IMR-90 (cell line): ENCODE measurements around the gene CLCN4. TPM values are rescaled to one million over a fixed set of nuclear protein-coding genes. Genes with fewer than 3 reads are reported as not detected.

ENCODE experiments used
- ATAC-seq: fragments of 200-7000 bp; cut with Tn5 transposase; 2 replicates; pipeline ENCODE4 v1.9.1; 2020; ENCODE audit warnings: low read depth, mild to moderate bottlenecking, moderate library complexity
- BruUV-seq: library from RNA; stranded (reverse); fragments of 400-500 nt; replicated peaks from 2 replicates; lab custom pipeline; 2021; lab: Mats Ljungman, UMichigan
- CTCF ChIA-PET: fragments of 300-600 bp; formaldehyde crosslinking; extraction: SDS; loops from one replicate; lab custom pipeline; 2021; ENCODE audit warnings: antibody characterized with exemption; lab: Yijun Ruan, JAX
- POLR2A ChIA-PET: fragments of 300-600 bp; sonication (Branson Sonifier 250); formaldehyde crosslinking; loops from one replicate; lab custom pipeline; 2022; ENCODE audit warnings: antibody characterized with exemption; ENCODE audit not compliant: unreplicated experiment; lab: Charles Lee
- DNase-seq: peaks from one replicate; pipeline ENCODE4 v3.0.0; 2013
- H2AFZ ChIP-seq: replicated peaks from 2 replicates; pipeline ENCODE3; 2013; ENCODE audit warnings: low read length, mild to moderate bottlenecking; ENCODE audit not compliant: poor library complexity
- H2AK5ac ChIP-seq: 2 replicates; pipeline ENCODE4 v1.6.1; 2013; ENCODE audit warnings: low read depth, low read length, inconsistent platforms
- H2AK9ac ChIP-seq: replicated peaks from 2 replicates; pipeline ENCODE3; 2013; ENCODE audit warnings: mild to moderate bottlenecking, low read depth, low read length, moderate library complexity; ENCODE audit not compliant: poor library complexity
- H2BK120ac ChIP-seq: 2 replicates; pipeline ENCODE4 v1.6.1; 2013; ENCODE audit warnings: low read depth, low read length, inconsistent platforms
- H2BK15ac ChIP-seq: 3 replicates; pipeline ENCODE4 v1.6.1; 2013; ENCODE audit warnings: low read depth, low read length, inconsistent platforms
- H2BK20ac ChIP-seq: 2 replicates; pipeline ENCODE4 v1.6.1; 2013; ENCODE audit warnings: low read depth, mild to moderate bottlenecking, inconsistent platforms, low read length, moderate library complexity
- H2BK5ac ChIP-seq: 2 replicates; pipeline ENCODE4 v1.6.1; 2013; ENCODE audit warnings: mild to moderate bottlenecking, low read depth, low read length, inconsistent platforms; ENCODE audit not compliant: poor library complexity, severe bottlenecking
- H3K14ac ChIP-seq: replicated peaks from 2 replicates; pipeline ENCODE4 v1.6.1; 2013; ENCODE audit warnings: low read depth, low read length, inconsistent platforms
- H3K18ac ChIP-seq: 2 replicates; pipeline ENCODE4 v1.6.1; 2013; ENCODE audit warnings: low read depth, low read length, control low read depth
- H3K23ac ChIP-seq: 2 replicates; pipeline ENCODE4 v1.6.1; 2013; ENCODE audit warnings: low read depth, low read length, inconsistent platforms
- H3K27ac ChIP-seq: 2 replicates; pipeline ENCODE4 v1.5.1; 2013; ENCODE audit warnings: mild to moderate bottlenecking, control low read depth, low read length; ENCODE audit not compliant: insufficient read depth
- H3K27me3 ChIP-seq: 2 replicates; pipeline ENCODE4 v1.6.1; 2013; ENCODE audit warnings: low read length; ENCODE audit not compliant: control insufficient read depth, insufficient read depth
- H3K36me3 ChIP-seq: 2 replicates; pipeline ENCODE4 v1.6.1; 2013; ENCODE audit warnings: low read length, mixed read lengths; ENCODE audit not compliant: control insufficient read depth, insufficient read depth
- H3K4ac ChIP-seq: 2 replicates; pipeline ENCODE4 v1.6.1; 2013; ENCODE audit warnings: low read depth, low read length, inconsistent platforms
- H3K4me1 ChIP-seq: 2 replicates; pipeline ENCODE4 v1.6.1; 2013; ENCODE audit warnings: low read length, mixed read lengths; ENCODE audit not compliant: control insufficient read depth, insufficient read depth
- H3K4me2 ChIP-seq: 2 replicates; pipeline ENCODE4 v1.6.1; 2013; ENCODE audit warnings: low read depth, mild to moderate bottlenecking, control low read depth, low read length, moderate library complexity
- H3K4me3 ChIP-seq: 2 replicates; pipeline ENCODE4 v1.5.1; 2013; ENCODE audit warnings: low read depth, mild to moderate bottlenecking, control low read depth, low read length, moderate library complexity; ENCODE audit not compliant: insufficient read depth
- H3K56ac ChIP-seq: 2 replicates; pipeline ENCODE4 v1.6.1; 2013; ENCODE audit warnings: low read length, inconsistent platforms; ENCODE audit not compliant: insufficient read depth; ENCODE audit errors: extremely low read depth
- H3K79me1 ChIP-seq, 2 experiments: 2 replicates each; pipeline ENCODE4 v1.6.1; 2013; ENCODE audit warnings: low read length in 2 of 2, inconsistent platforms in 1 of 2, low read depth in 1 of 2
- H3K9ac ChIP-seq: 2 replicates; pipeline ENCODE4 v1.6.1; 2013; ENCODE audit warnings: low read depth, low read length, control low read depth
- H3K9me1 ChIP-seq: 2 replicates; pipeline ENCODE4 v1.6.1; 2013; ENCODE audit warnings: low read length, inconsistent platforms; ENCODE audit not compliant: insufficient read depth
- H3K9me3 ChIP-seq: 2 replicates; pipeline ENCODE4 v1.6.1; 2013; ENCODE audit warnings: low read length; ENCODE audit not compliant: control insufficient read depth, insufficient read depth
- H4K20me1 ChIP-seq: 2 replicates; pipeline ENCODE4 v1.6.1; 2013; ENCODE audit warnings: low read length, inconsistent platforms; ENCODE audit not compliant: insufficient read depth
- H4K5ac ChIP-seq: 2 replicates; pipeline ENCODE4 v1.6.1; 2013; ENCODE audit warnings: mild to moderate bottlenecking, low read depth, low read length, control low read depth
- H4K8ac ChIP-seq, 2 experiments: 2 replicates each; pipeline ENCODE4 v1.6.1; 2013; ENCODE audit warnings: low read depth in 2 of 2, low read length in 2 of 2, control low read depth in 1 of 2, inconsistent platforms in 1 of 2
- H4K91ac ChIP-seq: 2 replicates; pipeline ENCODE4 v1.6.1; 2013; ENCODE audit warnings: low read depth, low read length, inconsistent platforms; ENCODE audit not compliant: insufficient read depth
- BHLHE40 ChIP-seq: fragments of 150-350 bp; IDR thresholded peaks from 2 replicates; pipeline ENCODE4 v1.6.1; 2016; ENCODE audit warnings: mild to moderate bottlenecking, low read depth, low read length
- CHD1 ChIP-seq: IDR thresholded peaks from 2 replicates; pipeline ENCODE4 v1.6.1; 2012; ENCODE audit warnings: low read depth, low read length, improper control_type of control experiment
- ELK1 ChIP-seq: fragments of 150-350 bp; IDR thresholded peaks from 2 replicates; pipeline ENCODE4 v1.6.1; 2016; ENCODE audit warnings: low read depth, mild to moderate bottlenecking, low read length, moderate library complexity, borderline replicate concordance
- FOS ChIP-seq: fragments of 150-350 bp; IDR thresholded peaks from 2 replicates; pipeline ENCODE4 v1.6.1; 2016; ENCODE audit warnings: low read depth, low read length
- MAFK ChIP-seq: IDR thresholded peaks from 2 replicates; pipeline ENCODE4 v1.6.1; 2012; ENCODE audit warnings: low read depth, low read length, improper control_type of control experiment
- MAZ ChIP-seq: IDR thresholded peaks from 2 replicates; pipeline ENCODE4 v1.6.1; 2012; ENCODE audit warnings: low read depth, mild to moderate bottlenecking, low read length, improper control_type of control experiment, moderate library complexity, borderline replicate concordance
- MXI1 ChIP-seq: IDR thresholded peaks from 2 replicates; pipeline ENCODE4 v1.6.1; 2012; ENCODE audit warnings: low read depth, mild to moderate bottlenecking, low read length, moderate library complexity, borderline replicate concordance
- NFE2L2 ChIP-seq: fragments of 150-350 bp; IDR thresholded peaks from 2 replicates; pipeline ENCODE4 v1.6.1; 2016; ENCODE audit warnings: low read depth, mild to moderate bottlenecking, low read length
- POLR2A ChIP-seq: IDR thresholded peaks from 2 replicates; pipeline ENCODE4 v1.6.1; 2012; ENCODE audit warnings: mild to moderate bottlenecking, low read depth, low read length
- RAD21 ChIP-seq: IDR thresholded peaks from 2 replicates; pipeline ENCODE4 v1.6.1; 2012; ENCODE audit warnings: low read length, improper control_type of control experiment
- RCOR1 ChIP-seq: IDR thresholded peaks from 2 replicates; pipeline ENCODE4 v1.6.1; 2012; ENCODE audit warnings: mild to moderate bottlenecking, low read length, improper control_type of control experiment; ENCODE audit not compliant: insufficient replicate concordance
- RFX5 ChIP-seq: IDR thresholded peaks from 2 replicates; pipeline ENCODE4 v1.8.0; 2012; ENCODE audit warnings: low read depth, mild to moderate bottlenecking, low read length, moderate library complexity
- SMC3 ChIP-seq: fragments of 150-350 bp; IDR thresholded peaks from 2 replicates; pipeline ENCODE4 v1.6.1; 2016; ENCODE audit warnings: low read depth, mild to moderate bottlenecking, antibody characterized with exemption, low read length, moderate library complexity
- WGBS, 2 experiments: methylation state at CpG; one replicate each; pipeline versions ENCODE4 v1.1.5 to v1.1.7; 2013; ENCODE audit warnings: missing lambda C conversion rate in 2 of 2; ENCODE audit not compliant: insufficient read length in 1 of 2; ENCODE audit errors: extremely low coverage in 2 of 2; 5-methylcytosine and 5-hydroxymethylcytosine counted together
- dilution Hi-C: fragments of 300-500 bp; cut with HindIII; formaldehyde crosslinking; loops from one replicate; pipeline ENCODE4 v1.14.3; 2018; ENCODE audit warnings: low sequenced_read_pairs; ENCODE audit not compliant: unreplicated experiment
- in situ Hi-C: fragments of 300-500 bp; cut with MboI; formaldehyde crosslinking; loops from 3 replicates; pipeline ENCODE4 v1.14.3; 2019; ENCODE audit warnings: low sequenced_read_pairs, inconsistent platforms, mixed read lengths
- intact Hi-C: fragments of 100-400 bp; cut with micrococcal nuclease; formaldehyde crosslinking; loops from 2 replicates; pipeline ENCODE4 v1.10.0; 2022
- polyA plus RNA-seq, 3 experiments: library from polyadenylated mRNA; depleted of rRNA; stranded (reverse); fragments of >200 nt; gene quantifications; 2 replicates each; pipeline ENCODE4 v1.2.3, GENCODE V29; 2012; ENCODE audit warnings: low replicate concordance in 1 of 3
- total RNA-seq: library from RNA; depleted of rRNA; stranded (reverse); fragments of >200 nt; gene quantifications from 2 replicates; pipeline ENCODE4 v1.2.3, GENCODE V29; 2012
- TF ChIP-seq, protein P1 (sequence below): fragments of 150-350 bp; IDR thresholded peaks from 2 replicates; pipeline ENCODE4 v1.6.1; 2017; ENCODE audit warnings: mild to moderate bottlenecking, antibody characterized with exemption, low read length, low read depth
- TF ChIP-seq, protein P2 (sequence below): conservative IDR thresholded peaks from 2 replicates; pipeline ENCODE4 v1.5.1; 2012; ENCODE audit warnings: mild to moderate bottlenecking, low read depth, low read length, improper control_type of control experiment

CLCN4 gene
- total and polyA plus RNA-seq, 2 of the 4 experiments (the other 2 are of a cell fraction) = 2.2 to 4.5 TPM

- Histone ChIP-seq H3K9me3 (no peaks in the 10 kb centered on the region), H4K8ac (no peak overlapping the region), H3K56ac (no peak overlapping the region), H2AFZ (no peak overlapping the region), H2BK15ac (no peak overlapping the region), H3K9me1 (peaks cover 2% of the 10 kb centered on the region; the same call in 1 of the 2 replicates), H4K20me1 (peaks cover 5% of the 10 kb centered on the region; the same call in 1 of the 2 replicates), H2BK120ac (no peak overlapping the region), H3K27ac (no peak overlapping the region), H4K91ac (no peak overlapping the region), H3K9ac (no peak overlapping the region), H3K4ac (no peak overlapping the region), H3K4me2 (no peak overlapping the region), H3K79me1 (0 out of 4 replicates have a peak, but pooled peaks cover 0 to 5% of the 10 kb centered on the region in 2 experiments), H3K36me3 (no peaks in the 10 kb centered on the region), H3K4me1 (peaks cover 13% of the 10 kb centered on the region), H3K14ac (no peak overlapping the region), H3K4me3 (no peak overlapping the region), H3K18ac (no peak overlapping the region), H3K27me3 (no peaks in the 10 kb centered on the region), H3K23ac (no peak overlapping the region), H4K5ac (no peak overlapping the region), H2AK9ac (no peak overlapping the region), H2BK20ac (no peak overlapping the region), H2BK5ac (no peak overlapping the region), H2AK5ac (no peak overlapping the region)
- ChIA-PET CTCF (no interaction called here), POLR2A (no interaction called here)
- in situ Hi-C loops (no loop called here), dilution Hi-C loops (no loop called here), intact Hi-C loops (no loop called here)
- BruUV-seq = no TSS peak
- 63% methylated on average over 5 of the region's 5 CpGs; no CpG with 5 or more reads in 1 of the 2 experiments for WGBS, 2 experiments
- no peak for ATAC-seq
- DNase-seq = no peak
- TF ChIP-seq MXI1 = no peak
- no peak for TF ChIP-seq NFE2L2
- TF ChIP-seq, protein P1, sequence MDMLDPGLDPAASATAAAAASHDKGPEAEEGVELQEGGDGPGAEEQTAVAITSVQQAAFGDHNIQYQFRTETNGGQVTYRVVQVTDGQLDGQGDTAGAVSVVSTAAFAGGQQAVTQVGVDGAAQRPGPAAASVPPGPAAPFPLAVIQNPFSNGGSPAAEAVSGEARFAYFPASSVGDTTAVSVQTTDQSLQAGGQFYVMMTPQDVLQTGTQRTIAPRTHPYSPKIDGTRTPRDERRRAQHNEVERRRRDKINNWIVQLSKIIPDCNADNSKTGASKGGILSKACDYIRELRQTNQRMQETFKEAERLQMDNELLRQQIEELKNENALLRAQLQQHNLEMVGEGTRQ = no peak
- no peak for TF ChIP-seq MAFK
- no peak for TF ChIP-seq POLR2A
- TF ChIP-seq RFX5 = no peak
- no peak for TF ChIP-seq RAD21
- no peak for TF ChIP-seq MAZ
- no peak for TF ChIP-seq FOS
- no peak for TF ChIP-seq CHD1
- TF ChIP-seq BHLHE40 = no peak
- no peak for TF ChIP-seq RCOR1
- TF ChIP-seq SMC3 = no peak
- no peak for TF ChIP-seq ELK1
- TF ChIP-seq, protein P2, sequence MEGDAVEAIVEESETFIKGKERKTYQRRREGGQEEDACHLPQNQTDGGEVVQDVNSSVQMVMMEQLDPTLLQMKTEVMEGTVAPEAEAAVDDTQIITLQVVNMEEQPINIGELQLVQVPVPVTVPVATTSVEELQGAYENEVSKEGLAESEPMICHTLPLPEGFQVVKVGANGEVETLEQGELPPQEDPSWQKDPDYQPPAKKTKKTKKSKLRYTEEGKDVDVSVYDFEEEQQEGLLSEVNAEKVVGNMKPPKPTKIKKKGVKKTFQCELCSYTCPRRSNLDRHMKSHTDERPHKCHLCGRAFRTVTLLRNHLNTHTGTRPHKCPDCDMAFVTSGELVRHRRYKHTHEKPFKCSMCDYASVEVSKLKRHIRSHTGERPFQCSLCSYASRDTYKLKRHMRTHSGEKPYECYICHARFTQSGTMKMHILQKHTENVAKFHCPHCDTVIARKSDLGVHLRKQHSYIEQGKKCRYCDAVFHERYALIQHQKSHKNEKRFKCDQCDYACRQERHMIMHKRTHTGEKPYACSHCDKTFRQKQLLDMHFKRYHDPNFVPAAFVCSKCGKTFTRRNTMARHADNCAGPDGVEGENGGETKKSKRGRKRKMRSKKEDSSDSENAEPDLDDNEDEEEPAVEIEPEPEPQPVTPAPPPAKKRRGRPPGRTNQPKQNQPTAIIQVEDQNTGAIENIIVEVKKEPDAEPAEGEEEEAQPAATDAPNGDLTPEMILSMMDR = no peak
Observed at GRCh38 chrX:10171249-10171648, 14.5 kb downstream of the CLCN4 start.
